MM.1S (cell line): ENCODE data around the gene TET2.

Experiments
- CTCF ChIP-seq: fragments of 300-600 bp; sonication (generic); IDR thresholded peaks from 2 replicates; pipeline ENCODE4 v1.5.1; 2016; ENCODE audit warnings: antibody characterized with exemption, low read length, mixed read lengths
- EZH2 ChIP-seq: fragments of 300-600 bp; sonication (generic); optimal IDR thresholded peaks from 2 replicates; pipeline ENCODE3; 2017; ENCODE audit warnings: low read depth, mild to moderate bottlenecking, antibody characterized with exemption, low read length, mixed read lengths
- EZH2phosphoT487 ChIP-seq: fragments of 300-600 bp; sonication (generic); IDR thresholded peaks from 2 replicates; pipeline ENCODE4 v1.6.1; 2018; ENCODE audit warnings: antibody characterized with exemption, low read length

DNA sequence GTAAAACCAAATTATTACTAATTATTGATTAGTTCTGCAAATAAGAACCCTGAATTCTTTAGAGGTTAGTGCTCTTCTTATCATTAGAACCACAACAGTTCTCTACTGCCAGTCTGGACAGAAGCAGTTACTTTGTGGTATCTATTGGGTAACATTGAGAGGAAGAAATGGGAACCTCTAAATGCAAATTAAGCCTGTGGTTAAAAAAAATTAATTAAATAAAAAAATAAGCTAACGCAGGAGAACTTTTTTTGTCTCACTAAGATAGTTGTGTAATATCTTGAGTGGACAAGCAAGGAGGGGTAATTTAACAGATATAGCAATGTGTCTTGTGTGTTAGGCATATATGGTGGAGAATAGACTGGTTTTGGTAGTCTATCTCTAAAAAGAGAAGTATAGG, 32.9 kb upstream of the TET2 start:
- no peak for TF ChIP-seq CTCF
- no peak for TF ChIP-seq EZH2
- no peak for TF ChIP-seq EZH2phosphoT487
